Upper lobe of left lung (tissue), 6 donors: ENCODE data around the gene TMPRSS13. TPM values are rescaled to one million over a fixed set of nuclear protein-coding genes. Genes with fewer than 3 reads are reported as not detected.

Experiments used
- ATAC-seq, 2 donors: fragments of 200-7000 bp; cut with Tn5 transposase; one replicate each; pipeline ENCODE4 v1.9.1; 2022; ENCODE audit warnings: mild to moderate bottlenecking in 2 of 2, moderate library complexity in 2 of 2; ENCODE audit not compliant: low FRiP score in 2 of 2
- DNase-seq, 2 donors: peaks; one replicate each; pipeline ENCODE4 v3.0.0-alpha.2; 2019 to 2020
- H3K27ac ChIP-seq, 4 donors: fragments of 200-600 bp; sonication (generic); one replicate each; pipeline ENCODE4 v1.5.1; 2016 to 2019
- H3K27me3 ChIP-seq, 4 donors: fragments of 200-600 bp; sonication (generic); one replicate each; pipeline ENCODE4 v1.5.1; 2017 to 2019
- H3K36me3 ChIP-seq, 4 donors: fragments of 200-600 bp; sonication (generic); one replicate each; pipeline ENCODE4 v1.5.1; 2016 to 2019
- H3K4me1 ChIP-seq, 4 donors: fragments of 200-600 bp; sonication (generic); one replicate each; pipeline ENCODE4 v1.5.1; 2018 to 2019
- H3K4me3 ChIP-seq, 4 donors: fragments of 200-600 bp; sonication (generic); one replicate each; pipeline ENCODE4 v1.5.1; 2017 to 2019; ENCODE audit warnings: mild to moderate bottlenecking in 2 of 4, moderate library complexity in 1 of 4
- H3K9me3 ChIP-seq, 4 donors: fragments of 200-600 bp; sonication (generic); one replicate each; pipeline ENCODE4 v1.5.1; 2018 to 2019
- CTCF ChIP-seq, 6 experiments: fragments of 450-650 bp in 4 of 6; fragments of 200-600 bp in 2 of 6; sonication (generic) in 2 of 6; IDR thresholded peaks; one replicate each; pipeline ENCODE4 v1.5.1; 2016 to 2019; ENCODE audit warnings: antibody characterized with exemption in 6 of 6
- EP300 ChIP-seq, 4 donors: sonication (generic); formaldehyde crosslinking; IDR thresholded peaks; one replicate each; pipeline ENCODE4 v1.5.1; 2017; ENCODE audit warnings: antibody characterized with exemption in 4 of 4, control low read depth in 2 of 4
- POLR2A ChIP-seq, 4 donors: fragments of 450-650 bp; IDR thresholded peaks; one replicate each; pipeline ENCODE4 v1.5.1; 2016 to 2017; ENCODE audit warnings: antibody characterized with exemption in 4 of 4, mild to moderate bottlenecking in 2 of 4
- POLR2AphosphoS5 ChIP-seq, 2 donors: sonication (generic); formaldehyde crosslinking; IDR thresholded peaks; one replicate each; pipeline ENCODE4 v1.5.1; 2017; ENCODE audit warnings: antibody characterized with exemption in 2 of 2
- WGBS, 2 donors: methylation state at CpG; one replicate each; pipeline ENCODE4 v1.1.5; 2017 to 2018; 5-methylcytosine and 5-hydroxymethylcytosine counted together
- total RNA-seq, 6 donors: library from RNA; depleted of rRNA in 4 of 6; stranded (reverse); fragments of >200 nt in 4 of 6; gene quantifications; one replicate each; pipeline versions ENCODE4 v1.1.0 to v1.2.1, GENCODE V29; 2016 to 2021
- donor health status: DM: no; HTN: no; CAD: no; lungs with moderate emphysema.
- donor health status: DM: no; HTN: yes; CAD: no; lungs with severe emphysema.

TMPRSS13 gene
- total RNA-seq, 6 donors from 2014 or later: 4.6 to 26.2 (median 6.1) TPM

GRCh38 chr11:117900720-117901440 is 28.3 kb downstream of the TMPRSS13 start:
- H3K27ac ChIP-seq: no peak overlapping the region
- TF ChIP-seq POLR2AphosphoS5 (IDR thresholded peaks at IDR 0.05): no peak
- TF ChIP-seq POLR2A (IDR thresholded peaks at IDR 0.05): no peak
- no peaks in the 10 kb centered on the region for H3K4me1 ChIP-seq
- 92 to 97% methylated on average over 11 of the region's 11 CpGs for WGBS, 2 donors
- DNase-seq: peak in 1 of 2 donors; percentile 16
- H3K36me3 ChIP-seq: no peaks in the 10 kb centered on the region
- H3K9me3 ChIP-seq: no peaks in the 10 kb centered on the region
- no peak overlapping the region for H3K4me3 ChIP-seq
- no peaks in the 10 kb centered on the region for H3K27me3 ChIP-seq
- ATAC-seq: peak in 1 of 2 donors; percentile 4

GRCh38 chr11:117900121-117900648 is 29.0 kb downstream of the TMPRSS13 start:
- H3K4me1 ChIP-seq: no peaks in the 10 kb centered on the region
- H3K4me3 ChIP-seq: no peak overlapping the region
- H3K36me3 ChIP-seq: no peaks in the 10 kb centered on the region
- peak in 1 of 2 donors; percentile 20 for DNase-seq
- 65 to 71% methylated on average over 4 of the region's 4 CpGs for WGBS, 2 donors
- H3K27me3 ChIP-seq: no peaks in the 10 kb centered on the region
- ATAC-seq: peak in 1 of 2 donors; percentile 62
- TF ChIP-seq CTCF (IDR thresholded peaks at IDR 0.05) (no peak), POLR2A (IDR thresholded peaks at IDR 0.05) (no peak), POLR2AphosphoS5 (IDR thresholded peaks at IDR 0.05) (no peak), EP300 (IDR thresholded peaks at IDR 0.05) (no peak)
- H3K9me3 ChIP-seq: no peaks in the 10 kb centered on the region
- H3K27ac ChIP-seq: no peak overlapping the region

GRCh38 chr11:117898059-117898458 is 31.1 kb downstream of the TMPRSS13 start:
- 89 to 91% methylated on average over 4 of the region's 4 CpGs for WGBS, 2 donors
- Histone ChIP-seq H3K4me3 (no peak overlapping the region), H3K36me3 (no peaks in the 10 kb centered on the region), H3K4me1 (no peaks in the 10 kb centered on the region), H3K27ac (no peak overlapping the region), H3K27me3 (no peaks in the 10 kb centered on the region), H3K9me3 (no peaks in the 10 kb centered on the region)
- peak in 1 of 2 donors; percentile 10 for DNase-seq
- peak in 1 of 2 donors; percentile 10 for ATAC-seq
- TF ChIP-seq POLR2A (IDR thresholded peaks at IDR 0.05) (no peak), EP300 (IDR thresholded peaks at IDR 0.05) (no peak), POLR2AphosphoS5 (IDR thresholded peaks at IDR 0.05) (no peak), CTCF (IDR thresholded peaks at IDR 0.05) (no peak)

GRCh38 chr11:117892651-117893050 is 36.6 kb downstream of the TMPRSS13 start:
- 96 to 98% methylated on average over 3 of the region's 3 CpGs for WGBS, 2 donors
- TF ChIP-seq CTCF (IDR thresholded peaks at IDR 0.05) (no peak), EP300 (IDR thresholded peaks at IDR 0.05) (no peak), POLR2A (IDR thresholded peaks at IDR 0.05) (no peak), POLR2AphosphoS5 (IDR thresholded peaks at IDR 0.05) (no peak)
- no peak overlapping the region for H3K4me3 ChIP-seq
- DNase-seq (no peak), ATAC-seq (no peak)
- H3K36me3 ChIP-seq: no peaks in the 10 kb centered on the region
- H3K27ac ChIP-seq: no peak overlapping the region
- peaks cover 0 to 7% (median 0%) of the 10 kb centered on the region in 4 donors for H3K4me1 ChIP-seq
- no peaks in the 10 kb centered on the region for H3K27me3 ChIP-seq
- H3K9me3 ChIP-seq: no peaks in the 10 kb centered on the region

- TF ChIP-seq CTCF (IDR thresholded peaks at IDR 0.05): no peak
- ATAC-seq (no peak), DNase-seq (no peak)
- Histone ChIP-seq H3K27ac (no peak overlapping the region), H3K9me3 (no peaks in the 10 kb centered on the region), H3K4me3 (no peak overlapping the region), H3K36me3 (no peaks in the 10 kb centered on the region), H3K4me1 (peaks cover 0 to 8% (median 2%) of the 10 kb centered on the region in 4 donors), H3K27me3 (no peaks in the 10 kb centered on the region)
- 85 to 100% methylated on average over 2 of the region's 2 CpGs for WGBS, 2 donors
Observed at GRCh38 chr11:117891362-117891761, 37.8 kb downstream of the TMPRSS13 start.
